ENCODE measurements around the gene CDK13.

The CDK13 gene

DNA sequence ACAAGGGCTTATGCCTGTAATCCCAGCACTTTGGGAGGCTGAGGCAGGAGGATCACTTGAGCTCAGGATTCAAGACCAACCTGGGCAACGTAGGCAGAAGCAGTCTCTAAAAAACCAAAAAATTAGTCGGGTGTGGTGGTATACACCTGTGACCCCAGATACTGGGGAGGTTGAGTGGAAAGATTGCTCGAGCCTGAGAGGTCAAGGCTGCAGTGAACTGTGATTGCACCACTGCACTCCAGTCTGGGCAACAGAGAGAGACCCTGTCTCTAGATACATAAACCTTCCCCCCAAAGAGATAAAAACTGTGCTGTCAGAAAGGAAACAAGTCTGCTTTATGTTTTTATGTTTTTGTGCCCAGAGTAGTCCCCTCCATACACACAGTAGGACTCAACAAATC is 27.5 kb upstream of the CDK13 start:
- Histone ChIP-seq H3K36me3 (ENCODE audit: control insufficient read depth in 2 of 2, insufficient read depth in 2 of 2, low read length in 2 of 2) (no peaks in the 10 kb centered on the region), H3K4me3 (ENCODE audit: low read length in 2 of 2) (no peak overlapping the region), H3K9me3 (ENCODE audit: control insufficient read depth in 2 of 2, low read length in 2 of 2) (no peaks in the 10 kb centered on the region), H3K4me1 (ENCODE audit: control insufficient read depth in 2 of 2, insufficient read depth in 2 of 2, low read length in 2 of 2) (no peaks in the 10 kb centered on the region), H3K27ac (ENCODE audit: low read depth in 2 of 2, low read length in 2 of 2) (no peak overlapping the region), H3K9ac (ENCODE audit: low read depth in 1 of 2, low read length in 2 of 2) (no peak overlapping the region), H3K27me3 (ENCODE audit: control insufficient read depth in 2 of 2, insufficient read depth in 2 of 2, low read length in 2 of 2) (peaks cover 0 to 3% of the 10 kb centered on the region in 2 donors)

DNA sequence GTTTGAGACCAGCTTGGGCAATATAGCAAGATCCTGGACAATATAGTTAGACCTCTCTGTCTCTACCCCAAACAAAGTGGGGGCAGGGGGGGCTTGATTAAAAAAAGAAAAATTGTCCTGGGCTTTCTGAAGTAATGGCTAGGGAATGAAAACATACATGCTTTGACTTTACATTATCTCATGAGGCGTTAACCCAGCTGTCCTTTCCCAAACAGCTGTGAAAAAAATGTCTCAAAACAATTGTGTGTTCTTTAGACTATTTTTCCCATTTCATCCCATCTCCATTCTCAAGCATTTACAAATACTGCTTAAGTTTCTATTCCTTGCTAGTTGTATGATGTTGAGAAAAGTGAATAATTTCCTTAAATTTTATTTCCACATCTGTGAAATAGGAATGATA is 27.0 kb upstream of the CDK13 start:
- Histone ChIP-seq H3K27ac (ENCODE audit: low read depth in 2 of 2, low read length in 2 of 2) (no peak overlapping the region), H3K36me3 (ENCODE audit: control insufficient read depth in 2 of 2, insufficient read depth in 2 of 2, low read length in 2 of 2) (no peaks in the 10 kb centered on the region), H3K9me3 (ENCODE audit: control insufficient read depth in 2 of 2, low read length in 2 of 2) (no peaks in the 10 kb centered on the region), H3K9ac (ENCODE audit: low read depth in 1 of 2, low read length in 2 of 2) (no peak overlapping the region), H3K27me3 (ENCODE audit: control insufficient read depth in 2 of 2, insufficient read depth in 2 of 2, low read length in 2 of 2) (peaks cover 0 to 3% of the 10 kb centered on the region in 2 donors), H3K4me3 (ENCODE audit: low read length in 2 of 2) (no peak overlapping the region), H3K4me1 (ENCODE audit: control insufficient read depth in 2 of 2, insufficient read depth in 2 of 2, low read length in 2 of 2) (no peaks in the 10 kb centered on the region)

GRCh38 chr7:39924122-39924521 is 25.9 kb upstream of the CDK13 start:
- no peaks in the 10 kb centered on the region for H3K36me3 ChIP-seq (ENCODE audit: control insufficient read depth in 2 of 2, insufficient read depth in 2 of 2, low read length in 2 of 2)
- H3K4me1 ChIP-seq (ENCODE audit: control insufficient read depth in 2 of 2, insufficient read depth in 2 of 2, low read length in 2 of 2) = no peaks in the 10 kb centered on the region
- peaks cover 0 to 3% of the 10 kb centered on the region in 2 donors for H3K27me3 ChIP-seq (ENCODE audit: control insufficient read depth in 2 of 2, insufficient read depth in 2 of 2, low read length in 2 of 2)
- no peaks in the 10 kb centered on the region for H3K9me3 ChIP-seq (ENCODE audit: control insufficient read depth in 2 of 2, low read length in 2 of 2)
- no peak overlapping the region for H3K4me3 ChIP-seq (ENCODE audit: low read length in 2 of 2)
- H3K27ac ChIP-seq (ENCODE audit: low read depth in 2 of 2, low read length in 2 of 2) = no peak overlapping the region
- H3K9ac ChIP-seq (ENCODE audit: low read depth in 1 of 2, low read length in 2 of 2) = no peak overlapping the region

- no peaks in the 10 kb centered on the region for H3K4me1 ChIP-seq (ENCODE audit: control insufficient read depth in 2 of 2, insufficient read depth in 2 of 2, low read length in 2 of 2)
- H3K36me3 ChIP-seq (ENCODE audit: control insufficient read depth in 2 of 2, insufficient read depth in 2 of 2, low read length in 2 of 2) = no peaks in the 10 kb centered on the region
- H3K9me3 ChIP-seq (ENCODE audit: control insufficient read depth in 2 of 2, low read length in 2 of 2) = no peaks in the 10 kb centered on the region
- H3K4me3 ChIP-seq (ENCODE audit: low read length in 2 of 2) = no peak overlapping the region
- H3K27me3 ChIP-seq (ENCODE audit: control insufficient read depth in 2 of 2, insufficient read depth in 2 of 2, low read length in 2 of 2) = no peaks in the 10 kb centered on the region
- no peak overlapping the region for H3K9ac ChIP-seq (ENCODE audit: low read depth in 1 of 2, low read length in 2 of 2)
- H3K27ac ChIP-seq (ENCODE audit: low read depth in 2 of 2, low read length in 2 of 2) = no peak overlapping the region
Observed at GRCh38 chr7:39926111-39926510, 23.9 kb upstream of the CDK13 start.

- Histone ChIP-seq H3K4me1 (ENCODE audit: control insufficient read depth in 2 of 2, insufficient read depth in 2 of 2, low read length in 2 of 2) (no peaks in the 10 kb centered on the region), H3K4me3 (ENCODE audit: low read length in 2 of 2) (no peak overlapping the region), H3K27ac (ENCODE audit: low read depth in 2 of 2, low read length in 2 of 2) (no peak overlapping the region), H3K9me3 (ENCODE audit: control insufficient read depth in 2 of 2, low read length in 2 of 2) (no peaks in the 10 kb centered on the region), H3K36me3 (ENCODE audit: control insufficient read depth in 2 of 2, insufficient read depth in 2 of 2, low read length in 2 of 2) (no peaks in the 10 kb centered on the region), H3K27me3 (ENCODE audit: control insufficient read depth in 2 of 2, insufficient read depth in 2 of 2, low read length in 2 of 2) (no peaks in the 10 kb centered on the region), H3K9ac (ENCODE audit: low read depth in 1 of 2, low read length in 2 of 2) (no peak overlapping the region)
Observed at GRCh38 chr7:39927018-39927417, 23.0 kb upstream of the CDK13 start.

GRCh38 chr7:39934132-39934531 is 15.9 kb upstream of the CDK13 start:
- H3K4me3 ChIP-seq (ENCODE audit: low read length in 2 of 2) = no peak overlapping the region

GRCh38 chr7:39936761-39937160 is 13.3 kb upstream of the CDK13 start:
- H3K27me3 ChIP-seq (ENCODE audit: control insufficient read depth in 2 of 2, insufficient read depth in 2 of 2, low read length in 2 of 2) = no peaks in the 10 kb centered on the region
- H3K27ac ChIP-seq (ENCODE audit: low read depth in 2 of 2, low read length in 2 of 2) = no peak overlapping the region
- no peaks in the 10 kb centered on the region for H3K9me3 ChIP-seq (ENCODE audit: control insufficient read depth in 2 of 2, low read length in 2 of 2)
- H3K4me1 ChIP-seq (ENCODE audit: control insufficient read depth in 2 of 2, insufficient read depth in 2 of 2, low read length in 2 of 2) = no peaks in the 10 kb centered on the region
- H3K36me3 ChIP-seq (ENCODE audit: control insufficient read depth in 2 of 2, insufficient read depth in 2 of 2, low read length in 2 of 2) = no peaks in the 10 kb centered on the region
- no peak overlapping the region for H3K4me3 ChIP-seq (ENCODE audit: low read length in 2 of 2)
- H3K9ac ChIP-seq (ENCODE audit: low read depth in 1 of 2, low read length in 2 of 2) = no peak overlapping the region

More at GRCh38 chr7:39934132-39934531, 15.9 kb upstream of the CDK13 start:
- H3K27me3 ChIP-seq (ENCODE audit: control insufficient read depth in 2 of 2, insufficient read depth in 2 of 2, low read length in 2 of 2) = no peaks in the 10 kb centered on the region
- no peaks in the 10 kb centered on the region for H3K9me3 ChIP-seq (ENCODE audit: control insufficient read depth in 2 of 2, low read length in 2 of 2)
- H3K27ac ChIP-seq (ENCODE audit: low read depth in 2 of 2, low read length in 2 of 2) = no peak overlapping the region
- H3K36me3 ChIP-seq (ENCODE audit: control insufficient read depth in 2 of 2, insufficient read depth in 2 of 2, low read length in 2 of 2) = no peaks in the 10 kb centered on the region
- no peak overlapping the region for H3K9ac ChIP-seq (ENCODE audit: low read depth in 1 of 2, low read length in 2 of 2)
- H3K4me1 ChIP-seq (ENCODE audit: control insufficient read depth in 2 of 2, insufficient read depth in 2 of 2, low read length in 2 of 2) = no peaks in the 10 kb centered on the region

- Histone ChIP-seq H3K27me3 (ENCODE audit: control insufficient read depth in 2 of 2, insufficient read depth in 2 of 2, low read length in 2 of 2) (no peaks in the 10 kb centered on the region), H3K27ac (ENCODE audit: low read depth in 2 of 2, low read length in 2 of 2) (no peak overlapping the region), H3K36me3 (ENCODE audit: control insufficient read depth in 2 of 2, insufficient read depth in 2 of 2, low read length in 2 of 2) (no peaks in the 10 kb centered on the region), H3K4me1 (ENCODE audit: control insufficient read depth in 2 of 2, insufficient read depth in 2 of 2, low read length in 2 of 2) (no peaks in the 10 kb centered on the region), H3K9me3 (ENCODE audit: control insufficient read depth in 2 of 2, low read length in 2 of 2) (no peaks in the 10 kb centered on the region), H3K9ac (ENCODE audit: low read depth in 1 of 2, low read length in 2 of 2) (no peak overlapping the region), H3K4me3 (ENCODE audit: low read length in 2 of 2) (no peak overlapping the region)
Observed at GRCh38 chr7:39937366-39938153, 12.5 kb upstream of the CDK13 start.

- Histone ChIP-seq H3K9me3 (ENCODE audit: control insufficient read depth in 2 of 2, low read length in 2 of 2) (no peaks in the 10 kb centered on the region), H3K36me3 (ENCODE audit: control insufficient read depth in 2 of 2, insufficient read depth in 2 of 2, low read length in 2 of 2) (no peaks in the 10 kb centered on the region), H3K4me1 (ENCODE audit: control insufficient read depth in 2 of 2, insufficient read depth in 2 of 2, low read length in 2 of 2) (peaks cover 0 to 1% of the 10 kb centered on the region in 2 donors), H3K9ac (ENCODE audit: low read depth in 1 of 2, low read length in 2 of 2) (no peak overlapping the region), H3K4me3 (ENCODE audit: low read length in 2 of 2) (no peak overlapping the region), H3K27ac (ENCODE audit: low read depth in 2 of 2, low read length in 2 of 2) (no peak overlapping the region), H3K27me3 (ENCODE audit: control insufficient read depth in 2 of 2, insufficient read depth in 2 of 2, low read length in 2 of 2) (no peaks in the 10 kb centered on the region)
Observed at GRCh38 chr7:39942883-39943282, 7.2 kb upstream of the CDK13 start.

DNA sequence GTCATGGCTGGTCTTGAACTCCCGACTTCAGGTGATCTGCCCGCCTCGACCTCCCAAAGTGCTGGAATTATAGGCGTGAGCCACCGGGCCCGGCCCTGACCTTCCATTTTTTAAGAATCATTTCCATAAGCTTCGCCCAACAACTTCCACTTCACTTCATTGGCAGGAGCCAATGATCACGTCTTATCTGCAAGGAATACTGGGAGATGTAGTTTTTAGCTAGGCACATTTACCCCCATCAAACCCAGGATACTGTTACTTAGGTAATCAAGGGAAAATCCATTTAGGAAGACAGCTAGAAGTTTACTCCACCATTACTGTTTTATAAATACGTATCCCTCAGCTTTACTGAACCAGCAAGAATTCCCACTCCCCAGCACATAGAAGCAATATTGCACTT is 3.4 kb upstream of the CDK13 start:
- H3K27ac ChIP-seq (ENCODE audit: low read depth in 2 of 2, low read length in 2 of 2) = no peak overlapping the region
- H3K4me1 ChIP-seq (ENCODE audit: control insufficient read depth in 2 of 2, insufficient read depth in 2 of 2, low read length in 2 of 2) = peaks cover 5 to 8% of the 10 kb centered on the region in 2 donors
- H3K36me3 ChIP-seq (ENCODE audit: control insufficient read depth in 2 of 2, insufficient read depth in 2 of 2, low read length in 2 of 2) = no peaks in the 10 kb centered on the region
- H3K9ac ChIP-seq (ENCODE audit: low read depth in 1 of 2, low read length in 2 of 2) = no peak overlapping the region
- H3K4me3 ChIP-seq (ENCODE audit: low read length in 2 of 2) = no peak overlapping the region
- H3K9me3 ChIP-seq (ENCODE audit: control insufficient read depth in 2 of 2, low read length in 2 of 2) = no peaks in the 10 kb centered on the region
- H3K27me3 ChIP-seq (ENCODE audit: control insufficient read depth in 2 of 2, insufficient read depth in 2 of 2, low read length in 2 of 2) = no peaks in the 10 kb centered on the region

Measured in mucosa of rectum (tissue), 2 donors.